GM19025 (cell line): ENCODE data around the gene TCF3.

ENCODE experiments used
- ATAC-seq: cut with Tn5 transposase; IDR thresholded peaks from one replicate; pipeline ENCODE4 v1.9.1; 2021; ENCODE audit warnings: mild to moderate bottlenecking, low read depth, moderate library complexity; ENCODE audit not compliant: unreplicated experiment

TCF3 gene

DNA sequence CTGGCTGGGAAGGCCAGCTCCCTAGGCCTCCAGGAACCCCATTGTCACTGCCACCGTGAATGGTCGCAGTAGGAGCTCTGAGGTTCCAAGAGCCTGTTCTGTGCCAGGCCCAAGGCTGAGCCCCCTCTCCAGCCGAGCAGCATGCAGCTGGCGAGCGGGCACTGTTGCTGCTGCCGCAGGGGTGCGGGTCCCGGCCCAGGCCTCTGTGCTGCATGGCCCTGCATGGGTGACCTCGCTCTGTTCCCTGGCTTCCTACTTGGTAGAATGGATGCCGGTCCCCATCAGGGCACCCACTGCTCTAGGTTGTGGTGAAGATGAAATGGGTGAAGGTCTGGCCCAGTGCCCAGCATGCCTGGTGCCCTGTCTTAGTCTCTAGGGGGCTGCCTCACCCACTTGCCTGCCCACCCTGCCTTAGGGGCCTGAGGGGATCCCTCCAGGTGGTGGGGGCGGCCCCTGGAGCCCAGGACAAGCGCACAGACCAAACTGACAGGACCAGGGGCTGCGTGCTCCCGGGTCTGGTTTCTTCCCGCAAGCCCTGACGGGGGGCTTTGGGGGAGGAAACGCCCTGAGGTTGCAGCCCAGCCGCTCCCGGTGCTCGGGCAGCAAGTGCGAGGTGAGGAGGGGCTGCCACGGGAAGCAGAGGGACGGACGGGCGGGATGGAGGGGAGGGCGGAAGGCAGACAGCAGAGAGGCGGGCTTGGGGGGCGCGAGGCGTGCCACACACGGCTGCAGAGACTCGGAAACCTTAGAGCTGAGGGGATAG lies 38.4 kb downstream of the TCF3 start:
- no peak for ATAC-seq

DNA sequence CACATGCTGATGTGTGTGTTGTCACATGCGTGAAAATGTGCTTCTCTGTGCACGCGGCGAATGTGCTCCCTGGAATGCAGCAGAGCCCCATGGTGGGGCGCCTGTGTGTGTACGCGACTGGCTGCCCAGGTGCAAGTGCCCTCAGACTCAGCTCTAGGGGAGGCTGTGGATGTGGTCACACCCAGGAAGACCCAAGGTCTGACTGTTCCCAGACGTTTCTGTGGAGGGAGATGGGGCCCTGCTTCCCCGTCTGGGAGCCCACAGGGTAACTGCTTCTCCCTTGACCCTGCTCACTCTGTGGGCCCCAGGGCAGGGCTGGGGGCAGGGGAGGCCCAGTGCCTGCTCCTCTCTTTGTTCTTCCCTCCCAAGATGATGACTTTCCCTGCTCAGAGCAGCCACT lies 39.3 kb downstream of the TCF3 start:
- ATAC-seq = no peak

DNA sequence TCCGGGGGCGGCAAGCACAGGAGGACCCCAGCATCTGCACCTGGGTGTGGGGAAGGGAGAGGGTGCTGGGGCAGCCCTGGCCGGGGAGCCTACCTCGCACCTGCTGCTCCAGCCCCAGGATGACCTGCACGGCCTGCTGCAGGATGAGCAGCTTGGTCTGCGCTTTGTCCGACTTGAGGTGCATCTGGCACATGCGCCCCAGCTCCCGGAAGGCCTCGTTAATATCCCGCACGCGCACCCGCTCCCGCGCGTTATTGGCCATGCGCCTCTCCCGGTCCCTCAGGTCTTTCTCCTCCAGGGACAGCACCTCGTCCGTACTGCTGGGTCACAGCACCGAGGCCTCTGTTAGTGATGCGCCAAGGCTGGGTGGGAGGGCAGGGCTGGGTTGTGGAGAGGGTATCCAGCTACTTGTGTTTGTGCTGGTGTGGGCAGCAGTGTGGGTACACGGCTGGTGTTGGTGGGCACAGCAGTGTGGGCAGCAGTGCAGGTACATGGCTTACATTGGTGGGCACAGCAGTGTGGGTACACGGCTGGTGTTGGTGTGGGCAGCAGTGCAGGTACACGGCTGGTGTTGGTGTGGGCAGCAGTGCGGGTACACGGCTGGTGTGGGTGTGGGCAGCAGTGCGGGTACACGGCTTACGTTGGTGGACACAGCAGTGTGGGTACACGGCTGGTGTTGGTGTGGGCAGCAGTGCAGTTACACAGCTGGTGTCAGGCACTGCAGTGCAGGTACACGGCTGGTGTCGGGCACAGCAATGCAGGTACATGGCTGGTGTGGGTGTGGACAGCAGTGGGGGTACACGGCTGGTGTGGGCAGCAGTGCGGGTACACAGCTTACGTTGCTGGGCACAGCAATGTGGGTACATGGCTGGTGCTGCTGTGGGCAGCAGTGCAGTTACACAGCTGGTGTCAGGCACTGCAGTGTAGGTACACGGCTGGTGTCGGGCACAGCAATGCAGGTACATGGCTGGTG lies 40.0 kb downstream of the TCF3 start:
- ATAC-seq = no peak

DNA sequence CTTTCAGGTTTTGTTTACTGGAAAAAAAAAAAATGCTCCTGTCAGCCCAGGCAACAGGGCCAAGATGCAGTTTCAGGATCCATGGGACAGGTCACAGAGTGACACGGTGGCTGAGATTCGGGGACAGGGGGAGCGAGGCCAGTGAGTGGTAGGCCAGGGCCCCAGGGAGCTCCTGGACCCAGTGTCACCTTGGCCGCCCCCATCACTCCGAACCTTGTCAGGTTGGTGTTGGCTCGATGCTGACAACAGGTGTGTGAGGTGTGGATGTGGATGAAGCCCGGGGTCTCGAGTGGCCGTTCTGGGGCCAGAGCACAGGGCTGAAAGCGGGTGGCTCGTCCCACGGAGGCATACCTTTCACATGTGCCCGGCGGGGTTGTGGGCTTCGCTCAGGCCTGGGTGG lies 41.1 kb downstream of the TCF3 start:
- no peak for ATAC-seq

DNA sequence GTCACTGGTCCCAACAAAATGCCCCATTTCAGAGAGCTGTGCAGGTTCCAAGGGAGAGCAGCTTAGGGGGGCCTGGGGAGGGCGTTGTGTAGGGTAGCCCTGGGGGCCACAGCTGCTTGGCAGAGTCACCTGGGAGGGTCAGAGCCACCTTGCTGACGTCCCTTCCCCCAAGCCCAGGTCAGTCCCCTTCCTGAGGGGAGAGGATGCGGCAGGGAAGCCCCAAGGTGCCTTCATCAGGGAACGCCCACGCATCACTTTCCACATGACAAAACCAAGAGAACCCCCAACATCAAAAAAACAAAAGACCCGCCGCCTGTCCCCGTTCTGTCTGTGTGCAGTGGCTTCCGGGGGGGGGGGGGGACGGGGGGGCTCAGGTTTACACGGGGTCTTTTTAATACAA lies 41.8 kb downstream of the TCF3 start:
- no peak for ATAC-seq

DNA sequence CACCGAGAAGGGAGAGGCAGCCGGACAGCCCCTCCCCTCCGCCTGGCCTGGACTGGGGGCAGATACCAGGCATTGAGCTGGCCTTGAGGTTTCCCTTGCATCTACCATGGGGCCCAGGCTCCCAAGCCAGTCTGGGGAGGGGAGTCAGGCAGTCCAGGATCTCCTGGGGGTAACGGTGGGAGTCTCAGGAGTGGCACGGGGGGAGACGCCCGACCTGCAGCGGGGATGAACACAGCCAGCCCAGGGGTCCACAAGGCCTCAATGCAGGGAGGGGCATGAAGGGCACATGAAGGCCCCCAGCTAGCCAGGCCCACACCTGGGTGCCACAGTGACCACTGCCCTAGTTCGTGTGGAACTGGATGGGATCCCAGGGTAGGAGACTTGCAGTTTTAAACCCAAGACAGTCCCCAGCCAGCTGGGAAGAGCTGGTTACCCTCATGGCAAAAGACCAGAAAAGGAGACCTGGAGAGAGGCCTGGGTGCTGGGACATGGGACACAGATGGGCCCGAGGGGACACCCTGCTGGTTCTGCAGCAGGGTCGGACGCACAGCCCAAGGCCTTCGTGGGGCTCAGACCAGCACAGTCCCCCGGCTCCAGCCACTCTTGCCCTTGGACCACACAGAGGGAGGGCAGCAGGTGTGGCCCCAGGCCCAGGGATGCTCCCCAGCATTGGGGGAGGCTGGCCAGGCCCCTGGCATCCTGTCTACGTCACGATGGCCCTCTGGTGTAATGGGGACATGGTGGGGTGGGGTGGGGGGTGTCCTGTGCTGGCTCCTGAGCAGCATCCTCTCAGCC lies 42.5 kb downstream of the TCF3 start:
- ATAC-seq = no peak

DNA sequence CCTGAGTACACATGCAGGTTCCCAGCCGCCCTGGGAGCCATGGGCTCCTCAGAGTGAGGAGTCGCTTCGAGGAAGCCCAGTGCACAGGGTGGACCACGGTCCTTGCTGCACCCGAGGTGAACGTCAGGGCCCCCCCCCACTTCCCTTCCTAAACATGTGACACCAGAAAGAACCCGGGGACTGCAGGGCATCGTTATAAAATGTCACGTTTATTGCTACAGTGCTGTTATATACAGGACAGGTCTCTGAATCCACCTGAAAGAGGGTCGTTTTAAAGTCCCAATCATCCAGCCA lies 43.4 kb downstream of the TCF3 start:
- no peak for ATAC-seq

DNA sequence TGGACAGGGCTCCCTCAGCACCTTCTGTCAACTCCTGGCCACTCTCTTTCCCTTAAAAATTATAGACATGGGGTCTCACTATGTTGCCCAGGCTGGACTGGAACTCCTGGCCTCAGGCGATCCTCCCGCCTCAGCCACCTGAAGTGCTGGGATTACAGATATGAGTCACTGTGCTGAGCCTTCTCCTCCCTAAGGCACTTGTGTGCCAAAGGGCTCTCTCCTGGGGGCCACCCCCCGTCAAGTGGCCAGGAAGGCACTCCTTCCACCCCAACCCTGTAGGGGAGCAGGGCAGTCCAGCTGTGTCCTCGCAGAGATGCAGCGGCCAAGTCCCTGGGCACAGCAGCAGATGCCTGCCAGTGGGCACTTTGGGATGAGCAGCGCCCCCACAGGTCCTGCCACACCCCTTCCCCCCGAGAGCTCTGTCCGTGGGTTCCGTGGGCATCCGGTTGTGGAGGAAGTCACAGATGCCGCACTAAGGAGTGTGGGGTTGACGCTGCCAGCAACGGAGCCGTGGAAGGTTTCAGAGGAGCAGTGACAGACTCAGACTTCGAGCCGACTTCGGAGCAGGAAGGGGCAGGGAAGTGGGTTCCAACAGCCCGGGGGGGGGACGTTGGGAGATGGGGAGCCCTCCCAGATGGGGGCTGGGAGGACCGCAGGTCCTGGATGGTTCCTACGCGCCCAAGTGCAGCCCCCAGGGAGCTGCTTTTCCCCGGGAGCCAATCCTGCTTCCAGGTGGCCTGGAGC lies 43.9 kb downstream of the TCF3 start:
- no peak for ATAC-seq

DNA sequence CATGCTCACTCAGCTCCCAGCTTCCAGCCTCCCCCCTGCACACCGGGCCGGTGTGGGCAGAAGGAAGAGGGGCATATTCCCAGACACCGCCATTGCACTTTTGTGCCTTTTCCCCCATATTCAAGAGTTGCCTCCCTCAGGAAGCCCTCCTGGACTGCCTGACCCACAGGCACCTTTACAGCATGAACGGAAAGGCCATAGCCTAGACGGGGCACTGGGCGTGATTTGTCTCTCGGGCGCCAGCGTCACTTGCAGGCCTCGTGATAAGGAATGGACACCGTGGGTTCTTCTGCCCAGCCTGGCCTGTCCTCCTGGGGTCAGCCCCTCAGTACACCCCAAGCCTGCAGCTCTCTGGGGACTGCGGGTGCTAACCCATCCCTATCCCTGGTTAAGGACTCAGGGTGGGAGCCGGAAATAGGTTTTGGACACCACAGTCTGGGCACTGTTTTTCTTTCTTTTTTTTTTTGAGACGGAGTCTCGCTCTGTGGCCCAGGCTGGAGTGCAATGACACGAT lies 46.2 kb downstream of the TCF3 start:
- no peak for ATAC-seq

DNA sequence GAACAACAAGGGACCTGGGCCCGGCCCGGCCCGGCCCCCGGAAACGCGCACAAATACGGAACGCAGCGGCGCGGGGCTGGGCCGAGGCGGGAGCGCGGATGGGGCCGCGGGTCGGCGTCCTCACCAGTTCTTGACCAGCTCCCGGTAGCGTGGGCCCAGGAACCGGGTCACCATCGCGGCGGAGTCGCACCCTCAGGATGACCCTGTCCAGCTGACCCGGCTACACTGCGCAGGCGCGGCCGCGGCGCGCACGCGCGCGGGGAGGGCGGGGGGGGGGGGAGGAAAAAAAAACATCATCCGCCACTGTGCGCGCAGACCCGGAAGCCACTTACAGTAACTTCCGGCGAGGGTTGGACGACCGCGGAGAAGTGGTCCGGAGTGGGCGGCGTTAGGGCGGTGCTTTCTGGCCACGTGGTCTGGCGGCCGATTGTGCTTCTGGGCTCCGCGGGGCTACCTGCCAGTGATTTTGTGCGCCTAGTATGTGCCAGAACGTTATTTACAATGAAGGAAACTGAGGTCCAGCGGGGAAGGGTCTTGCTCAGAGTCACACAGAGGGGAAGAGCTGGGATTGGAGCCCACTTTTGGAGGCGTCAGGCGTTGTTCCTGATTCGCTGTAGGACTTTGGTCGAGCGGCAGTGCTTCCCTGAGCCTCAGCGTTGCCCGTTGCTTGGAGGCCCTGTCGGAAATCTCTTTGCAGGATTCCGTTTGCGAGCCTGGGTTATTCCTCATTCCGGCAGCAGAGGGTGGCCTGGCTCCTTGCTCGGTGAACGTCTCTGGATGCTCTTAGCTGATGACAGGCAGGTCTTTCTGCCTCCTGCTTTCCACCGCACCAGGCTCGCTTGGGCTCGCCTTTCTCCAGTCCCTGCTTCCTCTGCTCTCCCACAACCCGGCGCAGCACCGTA lies 46.9 kb downstream of the TCF3 start, which contains the start of gene UQCR11:
UQCR11 (minus strand) TSS at position 227 of the 902 bp plus-strand sequence; CDS start at position 174, 53 bp downstream.
- ATAC-seq = peak; percentile 80

DNA sequence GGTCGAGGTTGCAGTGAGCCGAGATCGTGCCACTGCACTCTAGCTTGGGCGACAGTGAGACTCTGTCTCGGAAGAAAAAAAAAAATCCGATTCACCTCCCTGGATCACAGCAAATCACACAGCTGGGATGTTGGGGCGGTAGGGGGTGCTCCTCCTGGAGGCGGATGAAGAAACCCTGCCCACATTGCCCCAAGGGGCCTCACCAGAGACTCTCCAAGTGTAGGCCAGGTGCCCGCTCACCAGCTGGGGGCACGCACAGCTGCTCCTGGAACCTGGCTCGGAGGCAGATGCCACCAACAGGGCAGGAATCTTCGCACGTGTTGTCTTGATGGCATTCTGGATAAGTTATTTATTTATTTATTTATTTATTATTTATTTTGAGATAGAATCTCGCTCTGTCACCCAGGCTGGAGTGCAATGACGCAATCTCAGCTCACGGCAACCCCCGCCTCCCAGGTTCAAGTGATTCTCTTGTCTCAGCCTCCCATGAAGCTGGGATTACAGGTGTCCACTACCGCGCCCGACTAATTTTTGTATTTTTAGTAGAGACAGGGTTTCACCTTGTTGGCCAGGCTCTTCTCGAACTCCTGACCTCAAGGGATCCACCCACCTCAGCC lies 50.2 kb downstream of the TCF3 start:
- no peak for ATAC-seq

DNA sequence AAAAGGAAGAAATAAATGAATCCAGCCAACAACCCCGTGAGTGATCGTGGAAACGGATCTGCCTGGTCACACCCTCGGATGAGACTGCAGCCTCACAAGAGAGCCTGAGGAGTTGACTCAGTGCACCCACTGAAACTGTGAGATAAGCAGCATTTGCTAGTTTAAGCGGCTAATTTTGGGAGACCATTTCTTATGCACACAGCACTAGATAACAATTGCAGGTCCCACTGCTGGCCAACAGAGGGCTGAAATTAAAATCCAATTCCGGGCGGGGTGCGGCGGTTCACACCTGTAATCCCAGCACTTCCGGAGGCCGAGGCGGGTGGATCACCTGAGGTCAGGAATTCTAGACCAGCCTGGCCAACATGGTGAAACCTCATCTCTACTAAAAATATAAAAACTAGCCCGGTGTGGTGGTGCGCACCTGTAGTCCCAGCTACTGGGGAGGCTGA lies 50.8 kb downstream of the TCF3 start:
- ATAC-seq = no peak

DNA sequence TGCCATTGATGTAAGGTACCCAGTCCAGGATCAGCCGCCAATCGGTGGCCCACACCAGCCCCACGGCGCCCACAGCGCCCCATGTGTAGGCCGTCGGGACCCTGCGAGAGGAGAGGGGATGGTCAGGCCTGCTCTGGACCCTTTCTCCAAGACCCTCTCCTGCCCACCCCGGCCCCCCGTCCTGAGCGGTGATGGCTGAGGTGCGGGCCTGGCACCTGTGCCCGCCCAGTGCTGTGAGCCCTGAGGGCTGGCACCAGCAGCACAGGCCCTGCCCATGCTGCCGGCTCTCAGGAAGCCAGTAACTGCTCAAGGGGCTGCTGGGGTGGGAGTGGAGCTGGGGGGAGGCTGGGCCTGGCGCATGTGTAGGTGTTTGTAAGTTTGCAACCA lies 53.0 kb downstream of the TCF3 start:
- ATAC-seq = no peak

DNA sequence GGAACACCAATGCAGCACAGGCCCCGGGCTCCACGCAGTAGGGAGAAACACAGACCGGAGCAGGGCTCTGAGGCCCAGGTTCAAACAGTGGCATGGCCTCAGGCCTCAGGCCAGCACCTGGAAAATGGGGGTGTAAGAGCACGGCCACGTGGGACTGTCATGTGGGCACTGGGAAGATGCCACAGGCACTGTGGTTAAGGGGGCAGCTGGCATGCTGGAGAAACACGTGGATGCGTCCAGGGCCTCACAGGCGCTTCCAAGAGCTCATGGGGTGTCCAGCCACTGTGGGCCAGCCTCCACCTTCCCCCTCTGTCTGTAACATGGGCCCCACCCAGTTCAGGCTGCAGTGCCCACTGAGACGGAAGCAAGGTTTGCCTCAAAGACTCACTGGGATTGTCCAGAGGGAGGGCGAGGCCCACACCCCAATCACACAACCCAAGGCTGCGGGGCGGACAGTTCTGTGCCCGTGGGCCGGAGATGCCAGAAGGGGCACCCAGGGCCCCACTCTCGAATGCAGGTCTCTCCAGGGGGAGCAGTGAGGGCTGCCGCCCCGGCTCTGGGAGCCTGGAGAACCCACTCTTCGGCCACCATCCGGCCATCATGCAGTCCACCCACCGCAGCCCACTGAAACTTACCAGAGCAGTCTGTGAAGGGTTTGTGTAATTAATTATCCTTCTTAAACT lies 53.5 kb downstream of the TCF3 start:
- no peak for ATAC-seq

DNA sequence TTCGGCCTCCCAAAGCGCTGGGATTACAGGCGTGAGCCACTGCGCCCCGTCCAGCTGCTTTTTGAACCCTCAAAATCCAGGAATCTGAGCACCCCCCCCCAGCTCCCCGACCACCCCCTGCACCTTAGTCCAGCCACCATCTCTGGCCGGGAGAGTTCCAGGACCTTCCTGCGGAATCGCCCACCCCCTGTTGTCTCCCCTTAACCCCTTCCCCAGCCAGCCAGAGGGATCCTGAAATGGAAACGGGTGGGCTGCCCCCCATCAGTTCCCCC lies 59.0 kb downstream of the TCF3 start:
- no peak for ATAC-seq

DNA sequence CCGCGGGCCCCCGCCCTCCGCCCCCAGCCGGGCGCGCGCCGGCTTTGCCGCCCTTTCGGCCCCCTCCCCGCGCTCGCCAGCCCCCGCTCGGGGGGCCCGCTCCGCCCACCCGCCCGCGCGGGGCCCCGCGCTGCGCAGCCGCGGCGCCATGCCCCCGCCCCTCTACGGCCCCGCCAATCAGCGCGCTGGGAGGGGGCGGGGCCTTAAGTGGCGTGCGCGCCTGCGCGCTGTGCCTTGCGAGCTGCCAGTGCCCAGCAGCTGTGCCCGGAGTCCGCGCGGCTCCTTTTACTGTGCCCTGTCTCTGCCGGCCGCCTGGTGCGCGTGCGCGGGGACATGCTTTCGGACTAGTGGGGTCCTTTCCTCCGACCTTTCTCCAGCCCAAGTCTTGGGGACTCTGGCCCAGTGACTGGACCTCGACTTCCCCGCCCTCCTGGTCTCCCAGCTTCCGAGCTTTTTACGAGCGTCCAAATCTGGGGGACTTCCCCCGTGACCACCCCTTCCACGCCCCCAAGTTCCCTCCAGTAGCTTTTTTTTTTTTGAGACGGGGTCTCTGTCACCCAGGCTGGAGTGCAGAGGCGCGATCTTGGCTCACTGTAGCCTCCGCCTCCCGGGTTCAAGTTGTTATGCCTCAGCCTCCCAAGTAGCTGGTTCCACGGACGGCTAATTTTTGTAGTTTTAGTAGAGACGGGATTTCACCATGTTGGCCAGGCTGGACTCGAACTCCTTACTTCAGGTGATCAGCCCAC lies 59.5 kb downstream of the TCF3 start, which contains the start of gene MBD3:
MBD3 (minus strand) TSS at position 111 of the 746 bp plus-strand sequence. CDS start 234 bp downstream, outside the sequence.
- peak; percentile 65 for ATAC-seq

DNA sequence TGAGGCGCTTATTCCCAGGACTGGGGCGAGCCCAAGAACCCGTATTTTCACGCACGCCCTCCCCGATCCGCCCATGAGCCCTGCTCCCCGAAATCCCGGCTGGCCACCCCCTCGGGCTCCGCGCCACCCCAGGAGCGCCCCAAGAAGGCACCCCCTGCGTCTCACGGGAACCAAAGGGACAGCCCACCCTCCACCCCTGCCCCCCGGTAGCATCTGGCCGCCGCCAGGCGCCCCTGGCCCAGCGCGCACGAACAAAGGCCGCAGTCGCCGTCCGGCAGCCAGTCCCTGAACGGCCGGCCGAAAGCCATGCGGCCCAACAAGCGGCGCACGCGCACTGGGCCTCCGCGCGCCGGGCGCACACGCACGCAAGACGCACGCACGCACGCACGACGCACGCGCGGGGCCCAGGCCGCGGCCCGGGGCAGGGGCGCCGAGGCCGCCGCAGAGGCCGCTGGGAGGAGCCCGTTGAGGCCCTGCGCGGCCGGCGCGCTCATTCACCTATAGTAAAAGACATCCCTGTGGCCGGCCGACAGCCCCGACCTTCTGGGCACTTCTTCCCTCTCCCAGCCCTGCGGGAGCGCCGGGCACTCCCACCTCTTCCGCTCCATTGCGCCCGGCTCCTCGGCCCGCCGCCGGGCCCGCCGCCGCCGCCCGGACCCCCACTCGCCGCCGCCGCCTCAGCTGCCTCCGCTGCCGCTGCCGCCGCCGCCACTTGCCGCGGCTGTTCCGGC lies 60.2 kb downstream of the TCF3 start:
- ATAC-seq = peak; percentile 57
